Upper lobe of left lung (tissue), 6 donors: ENCODE measurements around the gene UBL4A. TPM values are rescaled to one million over a fixed set of nuclear protein-coding genes. Genes with fewer than 3 reads are reported as not detected.

ENCODE experiments used
- ATAC-seq, 2 donors: fragments of 200-7000 bp; cut with Tn5 transposase; one replicate each; pipeline ENCODE4 v1.9.1; 2022; ENCODE audit warnings: mild to moderate bottlenecking in 2 of 2, moderate library complexity in 2 of 2; ENCODE audit not compliant: low FRiP score in 2 of 2
- DNase-seq, 2 donors: peaks; one replicate each; pipeline ENCODE4 v3.0.0-alpha.2; 2019 to 2020
- H3K27ac ChIP-seq, 4 donors: fragments of 200-600 bp; sonication (generic); one replicate each; pipeline ENCODE4 v1.5.1; 2016 to 2019
- H3K27me3 ChIP-seq, 4 donors: fragments of 200-600 bp; sonication (generic); one replicate each; pipeline ENCODE4 v1.5.1; 2017 to 2019
- H3K36me3 ChIP-seq, 4 donors: fragments of 200-600 bp; sonication (generic); one replicate each; pipeline ENCODE4 v1.5.1; 2016 to 2019
- H3K4me1 ChIP-seq, 4 donors: fragments of 200-600 bp; sonication (generic); one replicate each; pipeline ENCODE4 v1.5.1; 2018 to 2019
- H3K4me3 ChIP-seq, 4 donors: fragments of 200-600 bp; sonication (generic); one replicate each; pipeline ENCODE4 v1.5.1; 2017 to 2019; ENCODE audit warnings: mild to moderate bottlenecking in 2 of 4, moderate library complexity in 1 of 4
- H3K9me3 ChIP-seq, 4 donors: fragments of 200-600 bp; sonication (generic); one replicate each; pipeline ENCODE4 v1.5.1; 2018 to 2019
- CTCF ChIP-seq, 6 experiments: fragments of 450-650 bp in 4 of 6; fragments of 200-600 bp in 2 of 6; sonication (generic) in 2 of 6; IDR thresholded peaks; one replicate each; pipeline ENCODE4 v1.5.1; 2016 to 2019; ENCODE audit warnings: antibody characterized with exemption in 6 of 6
- EP300 ChIP-seq, 4 donors: sonication (generic); formaldehyde crosslinking; IDR thresholded peaks; one replicate each; pipeline ENCODE4 v1.5.1; 2017; ENCODE audit warnings: antibody characterized with exemption in 4 of 4, control low read depth in 2 of 4
- POLR2A ChIP-seq, 4 donors: fragments of 450-650 bp; IDR thresholded peaks; one replicate each; pipeline ENCODE4 v1.5.1; 2016 to 2017; ENCODE audit warnings: antibody characterized with exemption in 4 of 4, mild to moderate bottlenecking in 2 of 4
- POLR2AphosphoS5 ChIP-seq, 2 donors: sonication (generic); formaldehyde crosslinking; IDR thresholded peaks; one replicate each; pipeline ENCODE4 v1.5.1; 2017; ENCODE audit warnings: antibody characterized with exemption in 2 of 2
- WGBS, 2 donors: methylation state at CpG; one replicate each; pipeline ENCODE4 v1.1.5; 2017 to 2018; 5-methylcytosine and 5-hydroxymethylcytosine counted together
- total RNA-seq, 6 donors: library from RNA; depleted of rRNA in 4 of 6; stranded (reverse); fragments of >200 nt in 4 of 6; gene quantifications; one replicate each; pipeline versions ENCODE4 v1.1.0 to v1.2.1, GENCODE V29; 2016 to 2021
- donor health status: DM: no; HTN: no; CAD: no; lungs with moderate emphysema.
- donor health status: DM: no; HTN: yes; CAD: no; lungs with severe emphysema.

The UBL4A gene
- total RNA-seq, 6 donors from 2014 or later: 13.6 to 52.2 (median 43.8) TPM

- TF ChIP-seq POLR2A (IDR thresholded peaks at IDR 0.05) (no peak), EP300 (IDR thresholded peaks at IDR 0.05) (no peak), CTCF (IDR thresholded peaks at IDR 0.05) (no peak), POLR2AphosphoS5 (IDR thresholded peaks at IDR 0.05) (no peak)
Measured at GRCh38 chrX:154466907-154467306, 19.5 kb downstream of the UBL4A start.

DNA sequence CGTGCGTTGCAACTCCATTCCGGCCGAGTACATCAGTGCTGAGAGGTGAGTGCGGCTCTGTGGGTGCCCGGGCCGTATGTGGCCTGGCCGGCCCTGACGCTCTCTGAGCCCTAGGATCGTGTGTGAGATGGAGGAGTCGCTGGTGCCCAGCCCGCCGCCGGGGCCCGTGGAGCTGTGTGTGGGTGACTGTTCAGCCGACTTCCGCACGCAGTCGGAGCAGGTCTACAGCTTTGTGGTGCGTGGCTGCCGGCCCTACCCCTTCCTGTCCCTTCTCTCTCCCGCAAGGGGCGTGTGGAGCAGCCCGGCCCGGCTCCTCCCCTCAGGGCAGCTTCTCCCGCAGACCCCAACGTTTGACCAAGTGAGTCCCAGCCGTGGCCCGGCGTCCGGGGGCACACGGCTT is 20.4 kb downstream of the UBL4A start:
- ATAC-seq (no peak), DNase-seq (peak in 1 of 2 donors; percentile 69)
- no peak overlapping the region for H3K4me3 ChIP-seq
- no peak overlapping the region for H3K27ac ChIP-seq
- peaks cover 0 to 60% (median 29%) of the 10 kb centered on the region in 4 donors for H3K36me3 ChIP-seq
- H3K27me3 ChIP-seq: no peaks in the 10 kb centered on the region
- 95% methylated on average over 11 of the region's 32 CpGs; no CpG with 5 or more reads in 1 of the 2 donors for WGBS, 2 donors
- H3K4me1 ChIP-seq: no peaks in the 10 kb centered on the region
- H3K9me3 ChIP-seq: no peaks in the 10 kb centered on the region
- no peak for TF ChIP-seq EP300 (IDR thresholded peaks at IDR 0.05)
- TF ChIP-seq POLR2AphosphoS5 (IDR thresholded peaks at IDR 0.05): no peak
- no peak for TF ChIP-seq POLR2A (IDR thresholded peaks at IDR 0.05)
- no peak for TF ChIP-seq CTCF (IDR thresholded peaks at IDR 0.05)

More at GRCh38 chrX:154466907-154467306, 19.5 kb downstream of the UBL4A start:
- no peak overlapping the region for H3K4me3 ChIP-seq
- WGBS, 2 donors: 87% methylated on average over 15 of the region's 15 CpGs; no CpG with 5 or more reads in 1 of the 2 donors
- no peaks in the 10 kb centered on the region for H3K4me1 ChIP-seq
- H3K27me3 ChIP-seq: no peaks in the 10 kb centered on the region
- no peak overlapping the region for H3K27ac ChIP-seq
- peak in 1 of 2 donors; percentile 61 for DNase-seq
- ATAC-seq: no peak
- H3K9me3 ChIP-seq: no peaks in the 10 kb centered on the region
- peaks cover 0 to 66% (median 31%) of the 10 kb centered on the region in 4 donors for H3K36me3 ChIP-seq

GRCh38 chrX:154465601-154466000 is 20.8 kb downstream of the UBL4A start:
- Histone ChIP-seq H3K9me3 (no peaks in the 10 kb centered on the region), H3K4me1 (no peaks in the 10 kb centered on the region), H3K27me3 (no peaks in the 10 kb centered on the region), H3K27ac (no peak overlapping the region), H3K36me3 (peaks cover 0 to 58% (median 27%) of the 10 kb centered on the region in 4 donors), H3K4me3 (no peak overlapping the region)
- ATAC-seq (no peak), DNase-seq (no peak)
- WGBS, 2 donors: 89% methylated on average over 12 of the region's 14 CpGs; no CpG with 5 or more reads in 1 of the 2 donors
- TF ChIP-seq POLR2A (IDR thresholded peaks at IDR 0.05) (no peak), EP300 (IDR thresholded peaks at IDR 0.05) (no peak), CTCF (IDR thresholded peaks at IDR 0.05) (no peak), POLR2AphosphoS5 (IDR thresholded peaks at IDR 0.05) (no peak)

- no peak overlapping the region for H3K4me3 ChIP-seq
- no peak overlapping the region for H3K27ac ChIP-seq
- H3K27me3 ChIP-seq: no peaks in the 10 kb centered on the region
- H3K36me3 ChIP-seq: peaks cover 0 to 58% (median 24%) of the 10 kb centered on the region in 4 donors
- TF ChIP-seq EP300 (IDR thresholded peaks at IDR 0.05) (no peak), POLR2AphosphoS5 (IDR thresholded peaks at IDR 0.05) (no peak), POLR2A (IDR thresholded peaks at IDR 0.05) (no peak), CTCF (IDR thresholded peaks at IDR 0.05) (no peak)
- DNase-seq: no peak
- no peak for ATAC-seq
- WGBS, 2 donors: 89 to 94% methylated on average over 3 to 28 of the region's 28 CpGs
- H3K4me1 ChIP-seq: no peaks in the 10 kb centered on the region
- H3K9me3 ChIP-seq: no peaks in the 10 kb centered on the region
Measured at GRCh38 chrX:154464806-154465365, 21.5 kb downstream of the UBL4A start.
